A204.1 (cell line): ENCODE measurements around the gene ITPR3.

Experiments
- FAIRE-seq: peaks from 2 replicates; lab custom pipeline; 2012; peaks lifted over from hg19 to GRCh38; lab: Jason Lieb, UNC

Gene ITPR3

DNA sequence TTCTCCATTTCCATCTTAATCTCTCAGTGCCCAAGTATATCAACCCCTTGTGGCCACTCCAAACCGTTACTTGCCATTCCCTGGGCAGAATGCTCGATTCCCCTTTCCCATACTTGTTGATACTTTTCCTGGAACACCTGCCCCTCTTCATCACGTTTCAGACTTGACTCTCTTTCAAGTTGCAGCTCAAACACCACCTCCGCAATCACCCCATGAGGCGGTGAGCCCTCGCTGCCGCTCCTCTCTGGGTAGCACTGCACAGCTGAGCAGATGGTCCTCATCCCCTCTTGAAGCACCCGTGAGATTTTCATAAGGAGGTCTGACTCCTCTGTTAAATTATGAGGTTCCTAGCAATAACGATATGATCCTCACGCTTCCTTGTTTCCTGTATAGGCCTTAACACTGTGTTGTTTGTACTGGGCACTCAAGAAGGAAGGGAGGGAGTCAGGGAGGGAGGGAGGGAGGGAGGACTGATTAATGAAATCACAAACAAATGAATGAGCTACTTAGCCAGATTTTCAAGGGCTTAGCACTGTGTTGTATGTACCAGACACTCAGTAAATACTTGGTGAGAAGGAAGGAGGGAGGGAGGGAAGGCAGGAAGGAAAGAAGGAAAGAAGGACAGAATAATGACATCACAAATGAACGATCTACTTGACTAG is 98.3 kb downstream of the ITPR3 start:
- no peak for FAIRE-seq

- FAIRE-seq = no peak
Observed at GRCh38 chr6:33720998-33721397, 99.9 kb downstream of the ITPR3 start.

DNA sequence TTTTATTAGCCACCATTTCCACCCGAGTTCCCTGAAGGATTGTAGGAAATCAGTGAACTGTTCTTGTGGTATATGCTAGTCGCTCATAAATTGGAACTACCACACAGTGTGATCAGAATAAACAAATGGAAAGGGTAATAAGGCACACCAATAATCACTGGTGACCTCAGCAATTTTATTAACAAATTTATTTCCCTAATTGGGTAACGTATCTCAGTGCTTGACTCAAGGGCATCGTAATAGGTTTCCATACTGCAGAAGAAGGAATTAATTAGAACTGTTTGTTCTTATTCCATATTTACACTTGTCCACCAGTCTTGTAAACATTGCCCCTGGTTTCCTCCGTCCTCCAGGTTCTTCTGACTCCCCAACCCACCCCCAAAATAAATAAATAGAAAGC is 100.4 kb downstream of the ITPR3 start:
- FAIRE-seq = no peak

- no peak for FAIRE-seq
Observed at GRCh38 chr6:33722103-33722623, 101.0 kb downstream of the ITPR3 start.

DNA sequence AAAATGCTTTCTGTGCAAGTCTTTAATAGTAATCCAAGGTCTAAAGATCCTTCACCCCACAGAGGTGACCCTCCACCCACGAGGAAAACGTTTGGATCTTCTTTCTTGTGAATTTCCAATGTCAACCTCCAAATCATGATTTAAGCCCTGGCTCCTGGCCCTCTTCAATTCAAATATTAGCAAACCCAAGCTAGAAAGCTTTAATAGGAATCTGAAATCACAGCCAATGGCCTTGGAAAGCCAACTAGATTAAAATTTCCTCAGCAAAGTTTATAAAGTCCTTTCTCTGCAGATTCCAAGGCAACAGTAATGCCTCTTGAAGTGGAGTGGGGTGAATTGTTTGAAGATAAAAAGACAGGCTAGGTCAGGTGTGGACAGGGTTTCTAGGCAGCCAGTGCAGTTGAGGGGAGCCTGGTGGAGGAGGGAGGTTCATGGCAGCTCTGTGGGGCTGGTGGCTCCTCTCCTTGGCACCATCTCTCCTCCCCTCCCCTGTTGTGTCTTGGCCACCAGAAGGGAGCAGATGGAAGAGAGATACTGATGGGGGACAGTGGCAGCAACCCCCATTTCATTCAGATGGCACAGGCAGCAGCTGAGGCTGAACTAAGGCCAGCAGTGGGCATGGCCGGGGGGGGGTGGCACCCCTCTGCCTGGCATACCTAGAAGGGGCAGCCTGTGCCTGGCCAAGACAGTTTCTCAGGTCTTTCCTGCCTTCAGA is 102.4 kb downstream of the ITPR3 start:
- no peak for FAIRE-seq

DNA sequence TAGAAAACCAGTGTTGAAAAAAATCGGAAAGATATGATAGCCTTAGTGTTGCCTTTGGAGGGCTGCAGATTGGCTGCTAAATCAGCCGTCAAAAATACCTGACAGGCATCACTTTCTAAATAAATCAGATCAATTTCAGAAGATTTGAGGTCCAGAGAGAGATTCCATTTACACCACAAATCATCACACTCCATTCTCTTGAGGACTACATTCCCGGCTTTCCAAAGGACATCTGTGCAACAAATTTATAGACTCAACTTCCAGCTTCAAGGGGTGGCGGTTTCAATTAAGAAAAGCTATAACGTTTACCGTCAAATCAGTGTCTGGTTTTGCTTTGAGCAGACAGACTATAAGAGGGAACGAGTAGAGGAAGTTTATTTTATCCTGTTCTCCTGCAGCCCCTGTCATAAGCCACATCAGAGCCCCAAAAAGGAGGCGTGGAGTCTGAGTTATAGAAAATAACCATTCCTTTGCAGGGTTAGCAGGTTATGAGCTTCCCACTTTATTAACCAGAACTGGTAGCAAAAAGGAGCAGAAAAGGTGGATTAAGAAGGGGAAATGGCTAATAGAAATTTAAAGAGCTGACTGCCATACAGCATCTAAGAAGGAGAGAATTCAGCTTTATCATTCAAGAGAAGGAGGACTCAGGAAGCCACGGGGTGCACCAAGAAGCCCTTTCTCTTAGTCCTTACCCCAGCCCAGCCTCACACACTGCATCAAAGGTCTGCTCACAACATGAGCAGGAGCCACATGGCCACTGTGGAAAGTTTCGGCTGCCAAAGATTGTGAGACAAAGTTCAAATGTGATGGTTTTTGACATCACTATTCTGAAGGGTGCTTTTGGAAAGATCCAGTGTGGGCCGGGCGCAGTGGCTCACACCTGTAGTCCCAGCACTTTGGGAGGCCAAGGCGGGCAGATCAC is 103.2 kb downstream of the ITPR3 start:
- no peak for FAIRE-seq

DNA sequence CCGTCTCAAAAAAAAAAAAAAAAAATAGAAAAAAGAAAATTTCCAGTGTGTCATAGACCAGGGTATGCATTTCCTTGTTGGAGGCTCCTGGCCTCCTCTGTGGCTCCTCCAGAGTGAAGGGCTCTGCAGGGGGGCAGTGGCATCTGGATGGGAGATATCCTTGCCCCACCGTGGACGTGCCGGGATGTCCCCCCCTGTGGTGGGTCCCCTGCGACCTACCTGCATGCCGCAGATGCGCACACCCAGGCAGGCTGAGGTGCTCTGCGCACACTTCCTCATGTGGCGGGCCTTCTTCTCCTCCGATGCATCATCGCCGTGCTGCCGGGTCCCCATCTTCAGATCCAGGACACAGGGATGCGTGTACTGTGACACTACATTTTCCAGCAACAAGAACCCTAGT is 104.1 kb downstream of the ITPR3 start:
- no peak for FAIRE-seq

DNA sequence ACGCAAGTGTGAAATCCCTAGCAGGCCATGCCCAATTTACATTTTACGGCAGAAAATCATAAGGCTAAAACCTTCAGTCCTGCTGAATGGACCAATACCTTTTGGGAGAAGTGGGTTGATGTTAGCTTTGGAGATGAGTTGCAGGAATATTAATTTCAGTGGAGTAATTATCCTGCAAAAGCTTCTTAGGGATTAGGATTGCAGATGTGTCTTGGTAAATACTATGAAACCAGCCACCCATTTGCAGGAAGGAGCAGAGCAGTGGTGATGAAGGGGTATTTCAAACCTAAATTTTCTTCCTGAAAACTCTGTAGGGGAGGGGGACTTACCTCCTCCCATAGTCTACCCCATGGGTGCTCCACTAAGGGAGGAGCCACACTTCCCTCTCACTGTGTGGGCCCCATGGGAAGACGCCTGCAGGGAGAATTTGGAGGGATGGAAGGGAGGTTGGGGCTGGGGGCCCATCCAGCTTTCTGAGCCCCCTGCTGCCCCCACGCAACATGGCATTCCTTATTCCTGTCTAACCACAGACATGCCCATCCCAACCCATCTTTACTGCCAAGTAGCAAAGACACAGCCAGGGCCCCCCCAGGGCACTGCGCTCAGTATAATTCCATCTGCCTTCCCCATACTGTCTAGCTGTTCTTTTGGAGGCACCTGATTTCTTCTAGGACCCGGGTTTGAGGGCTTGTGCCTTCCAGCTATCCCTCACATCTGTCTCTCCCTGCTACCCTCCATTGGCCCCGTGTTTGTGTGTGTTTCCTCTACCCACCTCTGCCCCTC is 105.0 kb downstream of the ITPR3 start:
- FAIRE-seq = no peak

GRCh38 chr6:33726696-33727095 is 105.6 kb downstream of the ITPR3 start:
- no peak for FAIRE-seq

GRCh38 chr6:33727126-33727525 is 106.0 kb downstream of the ITPR3 start:
- FAIRE-seq = no peak

GRCh38 chr6:33727932-33728331 is 106.8 kb downstream of the ITPR3 start:
- no peak for FAIRE-seq

GRCh38 chr6:33728438-33728837 is 107.3 kb downstream of the ITPR3 start:
- FAIRE-seq = no peak

- no peak for FAIRE-seq
Observed at GRCh38 chr6:33729059-33729458, 107.9 kb downstream of the ITPR3 start.

- FAIRE-seq = no peak
Observed at GRCh38 chr6:33730611-33731010, 109.5 kb downstream of the ITPR3 start.

GRCh38 chr6:33731035-33731434 is 109.9 kb downstream of the ITPR3 start:
- no peak for FAIRE-seq

DNA sequence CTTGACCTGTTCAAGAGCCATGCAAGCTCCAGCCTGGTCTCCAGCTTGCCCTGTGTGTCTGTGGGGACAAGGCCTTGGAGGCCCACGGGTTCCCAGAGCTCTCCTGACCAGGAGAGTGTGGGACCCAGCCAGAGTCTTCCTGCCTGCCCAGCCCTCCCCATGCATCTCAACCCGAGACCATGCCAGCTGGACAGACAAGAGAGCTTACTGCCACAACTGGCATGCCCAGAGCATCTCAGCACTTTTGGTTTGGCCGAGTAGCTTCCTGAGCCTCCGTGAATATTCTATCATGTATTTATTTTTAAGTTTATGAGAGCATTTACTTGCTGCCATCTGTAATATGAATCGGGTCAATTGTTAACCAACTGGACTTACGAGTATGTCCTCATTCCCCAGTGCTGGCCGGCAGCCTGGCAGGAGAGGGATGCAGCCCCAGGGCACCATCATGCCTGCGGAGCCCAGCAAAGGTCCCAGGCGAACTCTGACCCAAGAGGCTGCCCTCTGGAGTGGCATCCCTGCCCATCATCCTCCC is 110.7 kb downstream of the ITPR3 start:
- no peak for FAIRE-seq

- no peak for FAIRE-seq
Observed at GRCh38 chr6:33732385-33732784, 111.3 kb downstream of the ITPR3 start.

DNA sequence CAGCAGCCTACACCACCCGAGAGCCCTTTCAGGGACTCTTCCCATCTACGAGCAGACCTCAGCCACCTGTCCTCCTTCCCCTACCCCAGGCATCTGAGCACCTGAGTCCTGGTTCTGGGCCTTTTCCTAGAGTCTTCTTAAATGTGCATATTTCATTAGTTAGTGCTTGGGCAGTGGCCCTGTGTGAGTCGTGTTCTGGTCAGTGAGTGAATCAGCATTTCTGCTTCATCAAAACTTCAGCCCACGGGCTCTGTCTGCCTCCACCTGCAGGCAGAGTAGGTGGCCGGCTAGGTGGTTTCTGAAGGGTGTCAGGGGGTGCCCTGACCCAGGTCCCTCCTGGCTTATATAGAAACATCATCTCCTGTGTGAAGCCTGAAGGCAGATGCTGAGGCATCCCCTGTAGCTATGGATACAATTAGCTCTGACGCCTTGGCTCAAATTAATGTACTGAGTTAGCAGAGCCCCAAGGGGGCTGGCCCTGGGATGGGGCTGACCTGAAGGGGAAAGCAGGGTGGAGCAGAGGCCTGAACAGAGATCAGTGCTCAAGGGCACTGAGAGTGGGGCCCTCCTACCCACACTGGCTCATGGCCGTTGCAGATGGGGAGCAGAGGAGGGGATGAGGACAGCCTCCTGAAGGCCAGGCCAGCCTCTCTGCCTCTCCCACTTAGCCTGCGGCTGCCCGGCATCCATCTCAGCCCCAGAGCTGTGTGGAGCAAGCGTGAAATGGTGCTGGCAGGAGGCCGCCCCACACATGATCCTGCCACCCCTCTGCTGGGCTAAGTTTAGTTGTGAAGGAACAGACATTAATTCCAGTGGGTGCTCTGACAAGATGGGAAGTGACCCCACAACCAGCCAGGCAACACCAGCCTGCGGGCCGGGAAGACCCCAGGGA is 111.9 kb downstream of the ITPR3 start:
- FAIRE-seq = no peak

- FAIRE-seq = no peak
Observed at GRCh38 chr6:33733709-33734007, 112.5 kb downstream of the ITPR3 start.

GRCh38 chr6:33735216-33735615 is 114.1 kb downstream of the ITPR3 start:
- no peak for FAIRE-seq
